GM10266 (cell line): ENCODE results near the gene P2RX5.

Experiments
- DNase-seq: peaks from one replicate; pipeline ENCODE4 v3.0.0; 2012; ENCODE audit errors: extremely low spot score
- TF ChIP-seq, protein P1 (sequence below): IDR thresholded peaks from 2 replicates; pipeline ENCODE4 v1.5.1; 2012; ENCODE audit warnings: mild to moderate bottlenecking, low read depth; ENCODE audit not compliant: control insufficient read depth, insufficient read depth; ENCODE audit errors: missing control alignments

The P2RX5 gene

DNA sequence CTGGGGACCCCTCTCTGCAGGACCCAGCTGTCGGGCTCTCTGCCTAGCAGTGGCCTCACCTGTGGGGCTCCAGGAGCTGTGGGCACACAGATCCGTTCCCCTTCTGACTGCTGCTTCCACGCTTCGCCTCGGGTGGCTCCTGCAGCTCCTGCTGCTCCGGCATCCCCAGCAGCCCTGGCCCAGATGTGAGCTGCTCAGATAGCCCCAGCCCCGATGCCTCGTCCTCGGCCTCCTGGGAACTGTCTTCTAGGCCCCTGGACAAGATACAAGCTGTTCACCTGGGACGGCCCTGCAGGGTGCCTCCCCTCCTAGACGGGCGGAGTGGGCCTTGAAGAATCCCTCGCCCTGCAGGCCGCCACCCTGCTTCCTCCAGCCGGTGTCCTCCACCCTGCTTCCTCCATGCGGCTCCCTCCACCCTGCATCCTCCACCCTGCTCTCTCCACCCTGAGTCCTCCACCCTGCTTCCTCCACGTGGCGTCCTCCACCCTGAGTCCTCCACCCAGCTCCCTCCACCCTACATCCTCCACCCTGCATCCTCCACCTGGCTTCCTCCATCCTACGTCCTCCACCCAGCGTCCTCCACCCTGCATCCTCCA is 16.3 kb downstream of the P2RX5 start:
- DNase-seq = no peak
- TF ChIP-seq, protein P1, sequence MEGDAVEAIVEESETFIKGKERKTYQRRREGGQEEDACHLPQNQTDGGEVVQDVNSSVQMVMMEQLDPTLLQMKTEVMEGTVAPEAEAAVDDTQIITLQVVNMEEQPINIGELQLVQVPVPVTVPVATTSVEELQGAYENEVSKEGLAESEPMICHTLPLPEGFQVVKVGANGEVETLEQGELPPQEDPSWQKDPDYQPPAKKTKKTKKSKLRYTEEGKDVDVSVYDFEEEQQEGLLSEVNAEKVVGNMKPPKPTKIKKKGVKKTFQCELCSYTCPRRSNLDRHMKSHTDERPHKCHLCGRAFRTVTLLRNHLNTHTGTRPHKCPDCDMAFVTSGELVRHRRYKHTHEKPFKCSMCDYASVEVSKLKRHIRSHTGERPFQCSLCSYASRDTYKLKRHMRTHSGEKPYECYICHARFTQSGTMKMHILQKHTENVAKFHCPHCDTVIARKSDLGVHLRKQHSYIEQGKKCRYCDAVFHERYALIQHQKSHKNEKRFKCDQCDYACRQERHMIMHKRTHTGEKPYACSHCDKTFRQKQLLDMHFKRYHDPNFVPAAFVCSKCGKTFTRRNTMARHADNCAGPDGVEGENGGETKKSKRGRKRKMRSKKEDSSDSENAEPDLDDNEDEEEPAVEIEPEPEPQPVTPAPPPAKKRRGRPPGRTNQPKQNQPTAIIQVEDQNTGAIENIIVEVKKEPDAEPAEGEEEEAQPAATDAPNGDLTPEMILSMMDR = no peak

GRCh38 chr17:3678821-3679530 is 17.0 kb downstream of the P2RX5 start:
- TF ChIP-seq, protein P1 = no peak
- DNase-seq = no peak

DNA sequence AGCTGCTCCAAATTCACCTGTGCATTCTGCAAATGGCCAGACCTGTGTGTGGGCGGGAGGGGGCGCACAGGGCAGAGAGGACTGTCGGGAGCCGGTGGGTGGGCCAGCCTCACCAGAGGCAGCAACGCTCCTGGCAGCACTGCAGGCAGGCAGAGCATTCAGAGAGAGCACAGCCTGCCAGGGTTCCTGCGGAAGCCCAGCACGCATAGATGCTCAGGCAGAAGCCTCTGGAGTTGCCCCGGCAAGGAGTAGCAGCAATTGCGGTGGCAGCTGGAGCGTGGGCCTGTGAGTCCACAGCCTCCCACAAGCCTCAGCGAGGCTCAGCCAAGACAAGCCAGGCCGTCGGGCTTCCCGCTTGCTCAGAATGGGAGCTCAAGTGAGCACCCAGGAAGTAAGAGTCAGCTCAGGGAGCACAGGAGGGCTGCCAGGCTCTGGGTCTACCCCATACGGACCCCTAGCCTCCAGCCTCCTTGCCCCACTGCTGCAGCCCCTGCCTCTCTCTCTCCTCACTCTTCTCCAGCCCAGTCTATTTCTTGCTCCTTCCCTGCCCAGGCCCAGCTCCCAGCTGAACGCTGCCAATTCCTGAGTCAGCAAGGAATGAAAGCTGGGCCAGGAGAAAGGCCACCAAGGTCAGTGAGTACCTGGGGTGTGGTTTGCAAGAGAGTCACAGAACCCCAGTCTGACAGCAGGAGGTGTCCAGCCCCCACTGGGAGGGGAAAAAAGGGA is 17.7 kb downstream of the P2RX5 start:
- no peak for DNase-seq
- TF ChIP-seq, protein P1 = no peak

GRCh38 chr17:3675886-3676285 is 20.1 kb downstream of the P2RX5 start:
- TF ChIP-seq, protein P1 = no peak

GRCh38 chr17:3672571-3672970 is 23.4 kb downstream of the P2RX5 start:
- TF ChIP-seq, protein P1 = no peak
- DNase-seq = no peak

More at GRCh38 chr17:3675886-3676285, 20.1 kb downstream of the P2RX5 start:
- DNase-seq = no peak

DNA sequence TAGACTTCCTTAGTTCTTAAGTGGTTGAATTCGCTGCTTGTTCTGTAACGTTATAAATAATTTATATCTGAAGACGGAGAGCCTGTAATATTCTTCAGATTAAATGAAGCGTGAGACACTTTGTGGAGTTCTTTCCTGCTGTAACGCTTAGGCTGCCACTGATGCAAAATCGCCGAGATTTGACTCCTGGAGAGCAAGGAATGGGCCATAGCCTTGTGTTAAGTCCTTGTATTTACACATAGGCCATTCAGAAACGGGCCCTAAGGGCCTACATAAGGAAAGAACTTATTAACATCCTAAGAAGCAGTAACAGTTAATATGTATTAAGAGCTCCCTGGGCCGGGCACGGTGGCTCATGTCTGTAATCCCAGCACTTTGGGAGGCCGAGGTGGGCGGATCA is 26.4 kb downstream of the P2RX5 start:
- TF ChIP-seq, protein P1 = no peak

DNA sequence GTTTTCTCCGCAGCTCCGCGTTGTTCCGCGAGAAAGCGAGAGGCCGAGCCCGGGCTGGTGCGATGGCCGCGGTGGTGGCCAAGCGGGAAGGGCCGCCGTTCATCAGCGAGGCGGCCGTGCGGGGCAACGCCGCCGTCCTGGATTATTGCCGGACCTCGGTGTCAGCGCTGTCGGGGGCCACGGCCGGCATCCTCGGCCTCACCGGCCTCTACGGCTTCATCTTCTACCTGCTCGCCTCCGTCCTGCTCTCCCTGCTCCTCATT is 26.9 kb downstream of the P2RX5 start:
- TF ChIP-seq, protein P1 = no peak
- no peak for DNase-seq

More for the DNA sequence above, 26.4 kb downstream of the P2RX5 start:
- DNase-seq = no peak
